CD4-positive, alpha-beta T cell treated with Interleukin-17A for 4 hours (primary cell): ENCODE measurements around the gene ENDOG.
A peak's percentile ranks its signal among the peaks of the same experiment; 100 is the strongest.
"Not testable (repeated sequence)": the region's sequence is repeated elsewhere in the genome, so short reads cannot be mapped to it uniquely, and the experiment has no call there.

Experiments
- DNase-seq: peaks from one replicate; pipeline ENCODE4 v3.0.0-alpha.2; 2020; ENCODE audit warnings: mixed read lengths

ENDOG gene

GRCh38 chr9:128818099-128818838 is at the start of gene ENDOG:
TSS of gene ENDOG (plus strand) at chr9:128818500. CDS start at chr9:128818685, 185 bp downstream.
- DNase-seq, result peak; percentile 98

- DNase-seq, result no peak
These were observed 49.7 kb upstream of the ENDOG start for GRCh38 chr9:128768606-128769005.

GRCh38 chr9:128770286-128771030 is 47.8 kb upstream of the ENDOG start:
- no peak for DNase-seq

- DNase-seq, result no peak
These were observed 47.1 kb upstream of the ENDOG start for GRCh38 chr9:128771094-128771721.

- DNase-seq, result peak; percentile 97
These were observed 46.4 kb upstream of the ENDOG start, which contains the start of gene ZER1 for GRCh38 chr9:128771745-128772519. TSS of gene ZER1 (minus strand) at chr9:128771927. CDS start at chr9:128755565, 16,362 bp downstream.

- no peak for DNase-seq
These were observed 45.3 kb upstream of the ENDOG start for GRCh38 chr9:128773049-128773448.

GRCh38 chr9:128774804-128775203 is 43.5 kb upstream of the ENDOG start:
- no peak for DNase-seq

GRCh38 chr9:128780093-128780492 is 38.2 kb upstream of the ENDOG start:
- DNase-seq, result not testable (repeated sequence)

GRCh38 chr9:128781187-128782070 is 36.9 kb upstream of the ENDOG start:
- DNase-seq, result no peak

GRCh38 chr9:128782669-128783068 is 35.6 kb upstream of the ENDOG start:
- no peak for DNase-seq

- no peak for DNase-seq
These were observed 32.9 kb upstream of the ENDOG start for GRCh38 chr9:128785427-128785826.

- peak; percentile 94 for DNase-seq
These were observed 31.4 kb upstream of the ENDOG start, which contains the start of gene TBC1D13 for GRCh38 chr9:128786681-128787601. TSS of gene TBC1D13 (plus strand) at chr9:128787253. CDS start at chr9:128787354, 101 bp downstream.

- peak; percentile 24 for DNase-seq
These were observed 30.6 kb upstream of the ENDOG start for GRCh38 chr9:128787659-128788058.

GRCh38 chr9:128788445-128788844 is 29.9 kb upstream of the ENDOG start:
- DNase-seq, result no peak

GRCh38 chr9:128790536-128790935 is 27.8 kb upstream of the ENDOG start:
- no peak for DNase-seq

GRCh38 chr9:128792134-128792533 is 26.2 kb upstream of the ENDOG start:
- DNase-seq, result no peak

GRCh38 chr9:128792978-128793686 is 25.2 kb upstream of the ENDOG start:
- no peak for DNase-seq

GRCh38 chr9:128794961-128795360 is 23.3 kb upstream of the ENDOG start:
- DNase-seq, result not testable (repeated sequence)

- no peak for DNase-seq
These were observed 19.4 kb upstream of the ENDOG start for GRCh38 chr9:128798896-128799295.

GRCh38 chr9:128800061-128800460 is 18.2 kb upstream of the ENDOG start:
- no peak for DNase-seq
